Lower lobe of right lung (tissue), 2 donors: Measurements from ENCODE around the gene GNPDA1. TPM values are rescaled to one million over a fixed set of nuclear protein-coding genes. Genes with fewer than 3 reads are reported as not detected.
"Not testable (repeated sequence)": the region's sequence is repeated elsewhere in the genome, so short reads cannot be mapped to it uniquely, and the experiment has no call there.

ENCODE experiments used
- ATAC-seq, 2 donors: fragments of 200-7000 bp; cut with Tn5 transposase; one replicate each; pipeline ENCODE4 v1.9.1; 2020 to 2022; ENCODE audit warnings: mild to moderate bottlenecking in 2 of 2, moderate library complexity in 2 of 2
- DNase-seq: peaks from one replicate; pipeline ENCODE4 v3.0.0-alpha.2; 2020
- H3K27ac ChIP-seq: fragments of 200-600 bp; one replicate; pipeline ENCODE4 v1.8.0; 2022
- H3K27me3 ChIP-seq: fragments of 200-600 bp; one replicate; pipeline ENCODE4 v1.8.0; 2022; ENCODE audit warnings: low read depth
- H3K36me3 ChIP-seq: fragments of 200-600 bp; one replicate; pipeline ENCODE4 v1.8.0; 2022; ENCODE audit warnings: mild to moderate bottlenecking
- H3K4me1 ChIP-seq: fragments of 200-600 bp; one replicate; pipeline ENCODE4 v1.8.0; 2022
- H3K4me3 ChIP-seq: fragments of 200-600 bp; one replicate; pipeline ENCODE4 v1.8.0; 2022; ENCODE audit warnings: mild to moderate bottlenecking
- H3K9me3 ChIP-seq: fragments of 200-600 bp; one replicate; pipeline ENCODE4 v1.8.0; 2022
- CTCF ChIP-seq: fragments of 200-600 bp; IDR thresholded peaks from one replicate; pipeline ENCODE4 v1.8.0; 2022; ENCODE audit warnings: antibody characterized with exemption, mild to moderate bottlenecking
- intact Hi-C: fragments of 100-400 bp; cut with DNase I; formaldehyde crosslinking; loops from one replicate; pipeline ENCODE4 v1.11.0; 2022
- total RNA-seq: library from RNA; stranded (reverse); fragmentation: NEBNext Ultra II Directional; extraction: Animal tissue kit (Norgen Biotek cat#: 25700); gene quantifications from one replicate; pipeline ENCODE4 v1.2.1, GENCODE V29; 2021
- donor health status: DM: no; HTN: yes; CAD: no; lungs with severe emphysema.

Gene GNPDA1
- total RNA-seq, 1 donor from 2014 or later: 38.3 TPM

- DNase-seq (no peak), ATAC-seq (peak; percentile 69 to 77)
- peaks cover 11% of the 10 kb centered on the region for H3K4me1 ChIP-seq
- peak overlapping the region; percentile 34 for H3K27ac ChIP-seq
- no peaks in the 10 kb centered on the region for H3K9me3 ChIP-seq
- intact Hi-C loops: no loop called here
- H3K36me3 ChIP-seq: no peaks in the 10 kb centered on the region
- H3K4me3 ChIP-seq: no peak overlapping the region
- TF ChIP-seq CTCF: no peak
- no peaks in the 10 kb centered on the region for H3K27me3 ChIP-seq
Measured at GRCh38 chr5:142053426-142054151, 40.8 kb upstream of the GNPDA1 start.

GRCh38 chr5:142052026-142052425 lies 39.2 kb upstream of the GNPDA1 start:
- intact Hi-C loops, ATAC-seq, H3K4me3 ChIP-seq, H3K27me3 ChIP-seq, H3K9me3 ChIP-seq, H3K27ac ChIP-seq, DNase-seq, H3K36me3 ChIP-seq: not testable (repeated sequence)
- H3K4me1 ChIP-seq: peaks cover 11% of the 10 kb centered on the region

GRCh38 chr5:142048272-142048671 lies 35.4 kb upstream of the GNPDA1 start:
- no peak overlapping the region for H3K27ac ChIP-seq
- H3K36me3 ChIP-seq: no peaks in the 10 kb centered on the region
- H3K9me3 ChIP-seq: no peaks in the 10 kb centered on the region
- DNase-seq (no peak), ATAC-seq (no peak)
- no peak for TF ChIP-seq CTCF
- no peak overlapping the region for H3K4me3 ChIP-seq
- intact Hi-C loops: no loop called here
- H3K4me1 ChIP-seq: peaks cover 4% of the 10 kb centered on the region
- H3K27me3 ChIP-seq: no peaks in the 10 kb centered on the region

GRCh38 chr5:142046191-142046590 lies 33.4 kb upstream of the GNPDA1 start:
- DNase-seq (no peak), ATAC-seq (peak in 1 of 2 donors; percentile 72)
- H3K27ac ChIP-seq: no peak overlapping the region

GRCh38 chr5:142040881-142041280 lies 28.1 kb upstream of the GNPDA1 start:
- H3K9me3 ChIP-seq, H3K4me3 ChIP-seq, ATAC-seq, H3K27ac ChIP-seq, H3K4me1 ChIP-seq, H3K27me3 ChIP-seq, DNase-seq, intact Hi-C loops, H3K36me3 ChIP-seq: not testable (repeated sequence)

More at GRCh38 chr5:142046191-142046590, 33.4 kb upstream of the GNPDA1 start:
- Histone ChIP-seq H3K4me1 (no peaks in the 10 kb centered on the region), H3K4me3 (no peak overlapping the region), H3K9me3 (no peaks in the 10 kb centered on the region), H3K36me3 (no peaks in the 10 kb centered on the region), H3K27me3 (no peaks in the 10 kb centered on the region)
- TF ChIP-seq CTCF: no peak
- intact Hi-C loops: no loop called here

GRCh38 chr5:142040285-142040684 lies 27.5 kb upstream of the GNPDA1 start:
- TF ChIP-seq CTCF: no peak
- no peak for ATAC-seq
- no peak overlapping the region for H3K27ac ChIP-seq
- intact Hi-C loops: no loop called here
- no peaks in the 10 kb centered on the region for H3K4me1 ChIP-seq
- no peak for DNase-seq
- no peaks in the 10 kb centered on the region for H3K27me3 ChIP-seq
- H3K9me3 ChIP-seq: no peaks in the 10 kb centered on the region
- H3K4me3 ChIP-seq: no peak overlapping the region
- H3K36me3 ChIP-seq: no peaks in the 10 kb centered on the region
